Measurements from ENCODE around the gene PLPPR1.
"Not testable (repeated sequence)": the region's sequence is repeated elsewhere in the genome, so short reads cannot be mapped to it uniquely, and the experiment has no call there.

The PLPPR1 gene

DNA sequence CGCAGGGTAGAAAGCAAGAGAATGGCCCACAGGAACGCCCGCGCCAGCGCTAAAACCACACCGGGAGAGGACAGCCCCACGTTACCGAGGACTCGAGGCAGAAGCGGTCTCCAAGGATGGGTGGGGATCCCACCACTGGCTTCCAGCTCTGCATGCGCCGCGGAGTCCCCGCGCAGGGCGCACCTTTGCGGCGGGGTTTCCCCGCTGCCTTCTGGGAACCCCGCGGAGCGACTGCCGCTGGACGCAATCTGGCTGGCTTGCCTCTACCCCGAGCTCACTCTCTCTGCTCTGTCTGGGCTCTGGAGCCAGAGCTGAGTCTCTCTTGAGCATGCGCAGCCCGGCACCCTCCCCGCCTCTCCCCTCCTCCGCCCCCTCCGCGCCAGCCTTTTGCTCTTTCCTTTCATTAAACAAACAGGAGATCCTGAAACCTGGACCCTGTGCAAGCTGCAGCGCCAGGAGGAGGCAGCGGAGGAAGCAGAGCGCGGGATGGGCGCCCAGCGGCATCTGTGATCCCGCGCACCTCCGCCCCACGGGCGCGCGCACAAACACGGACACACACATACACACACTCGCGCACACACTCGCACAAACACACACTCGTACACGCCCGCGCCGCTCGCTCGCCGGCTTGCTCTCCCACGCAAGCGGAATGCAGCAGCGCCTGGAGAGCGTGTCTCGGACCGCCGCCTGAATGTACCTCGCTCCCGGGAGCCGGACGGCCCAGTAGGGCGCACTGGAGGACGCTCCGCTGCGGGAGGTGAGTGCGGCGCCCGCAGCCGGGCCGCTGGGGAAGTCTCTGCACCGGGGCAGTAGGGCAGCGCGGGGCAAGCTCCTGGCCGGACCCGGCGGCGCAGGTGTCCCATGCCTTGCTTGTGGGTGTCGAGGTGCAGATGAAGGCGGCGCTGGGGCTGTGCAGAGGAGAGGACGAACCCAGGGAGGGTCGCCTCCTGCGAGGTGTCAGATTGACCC is at the start of gene PLPPR1:
Gene PLPPR1, plus strand, starts transcription at position 382 of the 969 bp plus-strand sequence.
- no peak for DNase-seq

DNA sequence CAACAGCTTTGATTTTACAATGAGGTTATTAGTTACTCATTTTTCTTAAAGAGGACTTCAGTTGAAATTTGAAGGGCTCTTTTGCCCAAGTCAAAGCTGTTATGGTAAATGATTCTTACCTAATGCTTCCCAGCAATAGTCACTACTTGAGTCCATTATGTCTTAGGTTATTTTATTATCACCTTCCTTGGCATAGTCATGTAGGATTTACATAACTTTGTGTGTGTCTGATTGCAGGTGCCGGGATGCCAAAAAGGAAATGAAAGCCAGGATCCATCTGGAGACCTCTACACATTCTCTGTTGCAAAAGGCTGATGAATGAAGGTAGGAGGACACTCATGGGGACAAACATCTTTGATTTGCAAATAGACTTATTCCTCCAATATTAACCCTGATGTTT is 38.8 kb upstream of the PLPPR1 start:
- DNase-seq: no peak

DNA sequence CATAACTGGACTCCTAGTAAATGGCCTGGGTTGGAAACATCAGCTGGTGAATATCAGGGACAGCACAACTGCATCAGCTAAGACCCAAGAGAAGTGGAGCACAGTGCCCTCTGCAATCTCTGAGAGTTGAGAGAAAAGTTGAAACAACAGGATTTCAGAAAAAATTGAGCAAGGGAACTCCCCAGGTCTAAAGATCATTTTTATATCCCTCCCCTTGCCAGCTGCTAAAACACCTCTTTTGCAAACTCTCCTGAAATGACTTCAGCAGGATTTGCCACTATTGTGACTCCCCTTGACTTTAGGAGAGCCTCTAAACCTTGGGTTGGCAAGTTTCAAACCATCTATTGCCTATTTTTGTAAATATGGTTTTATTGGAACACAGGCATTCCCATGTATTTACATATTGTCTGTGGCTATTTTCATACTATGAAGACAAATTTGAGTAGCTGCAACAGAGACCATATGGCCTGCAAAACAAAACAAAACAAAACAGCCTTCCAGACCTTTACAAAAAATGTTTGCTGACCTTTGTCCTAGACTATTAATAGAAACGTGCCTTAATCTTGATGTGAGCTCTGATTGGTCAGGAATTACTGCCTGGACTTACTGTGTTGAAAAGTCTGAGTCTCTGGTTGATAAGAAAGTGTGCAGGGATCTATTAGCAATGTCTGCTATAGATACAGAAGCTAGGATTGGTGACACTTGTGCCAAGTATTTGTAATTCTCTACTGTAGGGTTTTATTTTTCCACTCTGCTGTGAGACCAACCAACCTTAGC is 37.7 kb upstream of the PLPPR1 start:
- no peak for DNase-seq

DNA sequence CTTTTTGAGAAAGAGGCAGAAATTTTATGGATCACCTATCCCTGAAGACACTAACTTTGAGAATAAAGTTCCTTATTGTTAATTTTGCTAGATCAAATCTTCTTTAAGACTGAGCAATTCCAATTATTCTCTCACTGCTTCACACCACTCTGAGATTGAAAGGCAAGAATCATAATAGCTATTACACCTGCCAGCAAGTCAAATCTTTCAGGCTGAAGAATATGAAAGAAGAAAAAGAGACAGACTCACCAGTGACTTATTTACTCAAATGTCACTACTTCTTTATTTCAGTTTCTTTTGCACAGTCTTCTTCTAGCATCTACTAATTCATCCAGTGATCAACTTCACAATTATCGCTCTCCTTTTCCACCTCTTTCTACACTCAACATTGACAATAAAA is 35.9 kb upstream of the PLPPR1 start:
- DNase-seq: no peak

DNA sequence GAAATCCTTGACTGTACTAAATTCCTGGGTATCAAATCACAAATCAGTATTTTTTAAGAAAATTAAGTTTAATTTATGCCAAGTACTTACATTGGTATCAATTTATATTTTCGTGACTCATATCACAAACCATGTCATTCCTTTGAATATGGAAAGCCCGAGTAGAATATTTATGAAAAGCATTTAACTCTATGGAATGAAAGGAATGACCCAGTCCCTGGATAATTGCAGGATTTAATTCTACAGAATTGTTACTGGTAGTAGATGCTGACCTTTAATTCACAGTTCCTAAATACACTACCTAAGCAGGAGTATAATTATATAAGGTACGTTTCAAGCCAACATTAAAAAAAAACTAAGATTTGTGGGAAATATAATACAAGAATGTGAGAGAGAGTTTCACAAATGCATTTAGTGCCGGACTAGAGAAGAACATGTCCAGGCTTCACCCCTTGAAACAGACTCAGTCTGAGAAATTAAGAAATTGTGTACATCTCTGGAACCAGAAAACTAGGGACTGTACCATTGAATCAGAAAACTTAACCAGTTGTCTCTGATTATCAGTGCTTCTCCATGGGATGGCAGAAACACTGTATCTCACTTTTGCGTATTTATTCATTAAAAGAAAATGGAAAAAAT is 28.5 kb upstream of the PLPPR1 start:
- no peak for DNase-seq

DNA sequence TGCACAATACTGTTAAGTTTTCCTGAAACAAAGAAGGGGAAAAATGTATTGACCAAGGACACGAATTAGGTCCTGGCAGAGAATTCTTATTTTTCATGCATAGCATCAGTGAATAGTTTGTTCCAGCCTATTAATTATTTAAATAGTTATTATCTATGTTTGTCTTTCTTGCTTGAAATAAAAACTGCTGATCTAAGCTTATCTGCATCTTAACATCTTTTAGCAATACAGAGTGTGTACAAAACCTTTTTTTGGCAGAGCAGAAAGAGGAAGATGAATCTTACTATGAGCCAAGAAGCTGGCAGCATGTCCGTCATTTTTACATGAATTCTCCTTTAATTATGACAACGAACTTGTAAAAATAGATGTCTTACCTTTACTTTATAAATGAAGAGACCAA is 23.3 kb upstream of the PLPPR1 start:
- no peak for DNase-seq

DNA sequence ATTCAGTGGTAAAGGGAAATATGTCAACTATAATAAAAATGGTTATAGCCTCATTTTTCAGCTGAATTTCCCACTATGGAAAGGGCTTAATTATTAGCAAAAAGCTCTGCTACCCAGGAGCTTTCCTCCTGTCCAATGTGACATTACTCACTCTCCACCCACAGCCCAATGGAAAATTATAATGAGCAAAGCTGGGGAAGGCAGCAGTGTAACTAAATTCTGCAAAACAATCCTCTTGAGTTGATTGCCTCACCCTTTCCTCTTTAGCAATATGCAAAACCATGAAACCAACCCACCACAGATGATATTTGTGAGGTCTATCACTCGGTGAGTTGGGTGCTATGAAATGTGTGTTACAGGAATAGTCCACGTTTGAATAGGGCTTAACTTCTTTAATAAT is 14.0 kb upstream of the PLPPR1 start:
- no peak for DNase-seq

DNA sequence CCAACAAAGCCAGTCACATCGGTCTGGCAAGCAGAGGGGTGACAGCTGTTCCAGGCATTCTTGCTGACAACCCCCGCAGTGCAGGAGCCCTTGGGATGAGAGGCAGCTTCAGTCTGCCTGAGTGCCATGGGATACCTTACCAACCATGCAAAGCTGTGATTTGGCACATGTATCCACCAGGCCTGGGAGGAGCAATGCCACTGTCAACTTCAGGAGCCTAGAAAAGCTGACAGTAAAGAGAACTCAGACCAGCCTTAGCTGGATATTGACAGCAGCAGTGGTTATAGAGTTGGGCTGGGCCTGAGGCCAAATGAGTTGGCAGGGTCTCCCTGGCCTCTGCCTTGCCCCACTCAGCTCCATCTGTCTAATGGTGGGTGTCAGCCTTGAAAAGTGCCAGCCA is 10.1 kb upstream of the PLPPR1 start:
- DNase-seq: no peak

DNA sequence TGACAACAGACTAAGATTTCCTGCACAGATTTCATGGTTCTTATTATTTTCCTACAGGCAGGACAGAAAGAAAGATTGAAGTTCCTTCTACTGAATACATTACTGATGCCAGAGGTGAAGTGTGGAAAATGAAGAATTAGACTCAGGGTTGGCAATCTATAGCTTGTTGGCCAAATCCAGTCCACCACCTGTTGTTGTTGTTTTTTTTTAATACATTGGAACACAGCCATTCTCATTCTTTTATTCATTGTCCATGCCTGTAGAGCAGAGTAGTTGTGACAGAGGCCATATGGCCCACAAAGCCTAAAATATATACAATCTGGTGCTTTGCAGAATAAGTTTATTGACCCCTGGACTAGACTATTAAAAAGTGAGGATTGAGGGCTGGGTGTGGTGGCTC is 5.8 kb upstream of the PLPPR1 start:
- DNase-seq: no peak

DNA sequence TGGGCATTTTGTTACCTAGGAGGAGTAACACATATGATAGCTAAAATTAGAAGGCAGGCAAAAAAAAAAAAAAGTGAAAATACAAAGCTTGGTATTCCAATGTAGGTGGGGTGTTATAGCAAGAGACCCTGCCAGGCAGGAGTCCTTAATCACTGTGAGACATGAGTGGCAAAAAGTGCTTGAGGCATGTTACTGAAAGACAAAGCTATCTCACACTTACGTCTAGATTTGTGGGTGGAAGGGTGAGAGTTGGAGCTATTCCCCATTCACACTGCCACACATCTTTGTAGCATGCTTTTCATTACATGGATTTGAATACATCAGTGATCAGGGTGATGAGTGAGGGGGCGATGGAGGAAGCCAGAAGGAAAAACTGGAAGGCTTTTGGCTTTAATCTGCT is 2.6 kb upstream of the PLPPR1 start:
- no peak for DNase-seq

DNA sequence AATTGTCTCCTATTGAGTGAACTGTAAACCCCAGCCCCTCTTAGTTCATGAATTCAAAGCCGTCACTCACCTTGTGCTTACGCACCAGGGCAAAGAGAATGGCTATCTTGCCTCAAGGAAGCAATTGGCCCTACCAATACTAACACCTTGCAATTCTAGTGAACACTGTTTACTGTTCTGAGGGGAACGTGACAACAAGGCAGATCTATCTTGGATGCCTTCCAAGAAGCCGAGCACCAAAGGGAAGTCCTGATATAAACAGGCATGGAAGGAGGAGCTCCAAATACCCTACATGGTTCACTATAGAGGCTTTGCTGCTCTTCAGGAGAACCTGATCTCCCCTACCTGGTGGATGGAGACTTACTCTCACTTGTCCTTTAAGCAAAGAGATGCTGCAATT is 1.7 kb upstream of the PLPPR1 start:
- DNase-seq: no peak

DNA sequence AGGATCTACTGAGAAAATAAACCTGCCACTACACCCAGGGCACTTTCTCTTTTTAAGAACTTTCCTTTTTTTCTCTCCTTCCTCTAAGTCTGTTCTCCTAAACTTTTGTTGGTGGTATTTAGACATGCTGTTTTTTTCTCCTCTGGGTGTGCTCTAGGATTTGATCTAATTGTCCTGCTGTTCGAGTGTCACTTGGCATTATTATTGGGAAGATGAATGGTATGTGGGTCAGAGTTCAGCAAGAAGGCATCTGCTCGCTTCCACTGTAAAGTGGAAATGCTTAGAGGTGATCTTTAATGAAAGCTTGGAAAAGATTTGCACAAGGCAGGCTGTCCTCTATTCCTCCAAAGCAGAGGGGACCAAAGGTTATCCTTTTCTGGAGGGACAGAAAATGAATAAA is 1.3 kb upstream of the PLPPR1 start:
- DNase-seq: no peak

DNA sequence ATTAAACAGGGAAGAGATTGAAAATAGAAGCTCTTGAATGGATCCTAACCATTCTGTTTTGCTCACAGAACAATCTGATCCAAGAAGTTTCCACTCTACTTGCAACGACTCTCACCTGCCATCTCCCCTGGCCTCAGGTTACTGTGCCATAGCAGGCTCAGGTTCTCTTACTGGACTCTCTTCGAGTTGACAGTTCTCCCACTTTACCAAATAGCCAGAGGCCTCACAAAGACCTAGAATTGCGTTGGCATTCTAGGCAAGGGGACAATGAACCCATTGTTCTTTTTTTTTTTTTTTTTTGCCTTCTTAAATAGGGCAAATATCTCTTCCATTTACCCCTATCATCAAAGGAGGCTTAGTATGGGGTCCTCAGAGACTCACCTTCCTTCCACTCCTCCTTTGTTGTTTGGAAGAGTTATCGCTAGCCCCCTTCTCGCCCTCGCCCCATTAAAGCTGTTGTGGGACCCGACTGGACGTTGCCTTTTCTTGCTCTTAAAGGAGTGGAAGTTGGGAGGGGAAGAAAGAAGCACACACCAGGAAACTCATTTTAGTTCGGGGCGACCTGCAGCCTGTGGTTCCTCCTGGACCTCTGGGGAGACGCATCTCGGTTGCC is 688 bp upstream of the PLPPR1 start:
- DNase-seq: no peak

DNA sequence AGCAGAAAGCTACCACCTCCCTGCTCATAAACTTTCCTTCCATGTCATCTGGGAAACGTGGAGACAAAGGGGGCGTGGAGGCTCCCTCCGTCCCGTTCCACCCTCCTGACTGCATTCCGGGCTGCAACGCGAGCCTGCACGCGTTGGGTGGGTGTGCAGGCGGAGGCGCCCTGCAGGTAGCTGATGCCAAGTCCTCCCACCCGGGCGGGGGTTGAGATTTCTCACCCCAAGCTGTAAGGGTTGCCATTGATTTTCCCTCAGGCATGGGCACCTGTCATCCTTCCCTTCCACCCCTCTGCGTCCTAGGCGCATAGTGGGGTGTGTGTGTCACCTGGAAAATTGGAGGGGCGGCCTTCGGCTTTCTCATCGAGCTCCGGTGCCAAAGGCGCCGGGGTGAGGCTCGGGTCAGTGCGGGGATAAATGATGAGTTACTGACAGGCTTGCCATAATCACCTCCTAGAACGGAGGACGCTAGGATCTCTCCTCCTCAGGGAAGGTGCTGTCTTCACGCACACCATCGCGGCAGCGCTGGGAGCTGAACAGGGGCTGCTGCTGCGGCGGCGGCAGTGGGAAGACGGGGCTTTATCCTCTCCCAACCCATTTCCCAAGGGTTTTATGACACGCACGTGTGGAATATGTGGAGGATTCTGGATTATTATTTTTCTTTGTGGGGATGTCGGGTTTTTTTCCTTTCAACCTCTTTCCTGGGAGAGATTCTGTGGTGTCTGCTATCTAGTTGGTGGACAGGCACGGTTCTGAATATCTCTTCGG is 973 bp downstream of the PLPPR1 start:
- no peak for DNase-seq

DNA sequence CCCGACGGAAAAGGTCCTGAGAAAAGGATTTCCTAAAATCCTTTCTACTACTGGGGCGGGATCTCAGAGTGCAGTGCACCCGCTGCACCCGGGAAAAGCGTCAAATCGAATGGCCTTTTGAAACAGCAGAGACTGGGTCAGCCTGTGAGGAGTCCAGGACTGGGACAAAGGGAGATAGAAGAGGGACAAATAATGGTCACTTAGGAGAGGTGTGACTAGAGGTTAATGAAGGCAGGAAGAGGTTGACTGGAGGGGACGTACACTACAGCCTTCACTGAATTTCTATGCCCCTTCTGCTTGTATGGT is 1.5 kb downstream of the PLPPR1 start:
- DNase-seq: no peak

DNA sequence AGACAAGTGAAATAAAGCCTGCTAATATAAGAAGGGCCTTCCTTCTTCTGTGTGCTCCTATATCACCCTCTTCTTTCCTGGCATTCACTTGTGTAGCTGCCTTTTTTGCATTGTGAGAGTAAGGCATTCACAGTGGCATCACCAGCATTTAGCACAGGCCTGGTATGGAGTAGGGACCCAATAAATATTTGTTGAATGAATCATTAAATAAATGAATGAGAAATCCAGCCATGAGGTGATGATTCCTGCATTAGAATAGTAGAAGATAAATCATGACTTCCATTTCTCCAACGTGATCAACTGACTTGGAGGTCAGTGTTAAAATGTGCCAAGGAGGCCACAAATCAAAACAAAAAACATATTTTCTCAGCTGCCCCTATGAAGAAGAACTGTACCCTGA is 3.9 kb downstream of the PLPPR1 start:
- no peak for DNase-seq

DNA sequence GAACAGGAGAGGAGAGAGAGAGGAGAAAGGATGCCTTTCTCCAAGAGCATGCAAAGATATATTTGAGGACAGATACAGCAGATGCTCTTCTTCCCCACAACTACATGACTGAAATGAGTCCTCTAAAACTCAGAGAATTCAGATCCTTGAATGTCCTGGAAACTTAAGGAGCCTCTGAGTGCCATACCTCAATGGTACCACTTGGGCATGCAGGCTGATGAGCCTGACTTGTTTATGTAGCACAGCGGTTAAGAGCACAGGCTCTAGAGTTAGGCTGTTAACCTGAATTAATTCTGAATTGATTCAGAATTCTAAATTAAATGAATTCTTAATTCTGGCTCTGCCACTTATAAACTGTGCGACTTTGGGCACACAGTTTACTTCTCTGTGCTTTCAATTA is 5.7 kb downstream of the PLPPR1 start:
- no peak for DNase-seq

DNA sequence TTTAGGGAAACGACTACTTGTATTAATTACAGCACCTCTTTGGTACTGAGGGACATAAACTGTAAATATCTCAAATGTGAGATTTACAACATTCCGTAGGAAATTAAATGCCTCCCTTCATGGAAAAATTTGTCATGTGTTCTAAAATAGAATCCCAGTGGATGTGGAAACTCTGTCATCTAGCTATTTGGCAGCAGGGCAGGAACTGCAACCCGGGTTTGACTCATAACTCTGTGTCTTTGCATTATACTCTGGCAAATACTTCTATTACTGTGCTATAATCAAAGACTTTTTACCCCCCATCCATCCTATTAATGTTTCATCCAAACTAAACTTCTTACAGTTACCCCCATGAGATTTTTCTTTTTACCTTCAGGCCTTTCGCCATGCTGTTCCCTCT is 6.6 kb downstream of the PLPPR1 start:
- DNase-seq: no peak

DNA sequence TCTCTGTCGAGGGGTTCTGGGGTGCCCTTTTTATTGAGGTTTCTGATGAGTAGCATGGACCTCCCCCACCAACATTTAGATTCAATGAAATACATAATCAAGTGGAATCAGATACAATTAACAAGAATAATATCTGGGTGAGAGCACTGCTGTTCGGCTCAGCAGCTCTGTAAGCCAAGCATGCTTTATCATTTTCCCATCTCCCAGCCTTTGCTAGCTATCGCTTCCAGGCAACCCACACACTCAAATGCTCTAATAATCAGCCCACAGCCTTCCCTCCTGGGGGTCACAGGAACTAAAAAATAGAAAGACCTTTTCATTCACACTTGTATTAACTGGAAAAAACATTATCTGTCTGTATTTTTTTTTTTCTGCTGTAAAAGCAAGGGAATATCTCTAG is 8.9 kb downstream of the PLPPR1 start:
- DNase-seq: no peak

DNA sequence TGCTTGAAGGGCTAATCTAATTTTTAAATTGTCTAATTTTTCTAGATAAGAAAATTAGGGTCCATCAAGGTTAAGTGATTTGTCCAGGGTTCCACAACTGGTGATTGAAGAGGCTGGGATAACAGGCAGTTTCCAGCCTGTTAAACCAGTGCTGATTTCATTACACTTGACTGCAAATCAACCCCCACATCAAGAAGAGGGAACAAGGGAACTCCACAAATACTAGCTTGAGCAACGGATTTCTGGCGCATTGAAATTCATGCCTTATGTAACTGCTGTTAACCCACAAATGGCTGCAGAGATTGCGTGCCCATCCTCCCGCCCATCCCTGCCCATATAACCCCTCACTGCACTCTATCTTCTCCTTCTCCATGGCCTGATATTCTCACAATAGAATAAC is 10.0 kb downstream of the PLPPR1 start:
- DNase-seq: no peak

DNA sequence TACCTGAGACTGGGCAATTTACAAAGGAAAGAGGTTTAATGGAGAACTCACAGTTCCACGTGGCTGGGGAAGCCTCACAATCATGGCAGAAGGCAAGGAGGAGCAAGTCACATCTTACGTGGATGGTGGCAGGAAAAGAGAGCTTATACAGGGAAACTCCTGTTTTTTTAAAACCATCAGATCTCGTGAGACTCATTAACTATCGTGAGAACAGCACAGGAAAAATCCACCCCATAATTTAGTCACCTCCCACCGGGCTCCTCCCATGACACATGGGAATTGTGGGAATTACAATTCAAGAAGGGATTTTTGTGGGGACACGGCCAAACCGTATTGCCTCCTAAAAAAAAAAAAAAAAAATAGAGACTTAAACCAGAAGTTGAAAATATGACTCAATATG is 11.1 kb downstream of the PLPPR1 start:
- not testable (repeated sequence) for DNase-seq

DNA sequence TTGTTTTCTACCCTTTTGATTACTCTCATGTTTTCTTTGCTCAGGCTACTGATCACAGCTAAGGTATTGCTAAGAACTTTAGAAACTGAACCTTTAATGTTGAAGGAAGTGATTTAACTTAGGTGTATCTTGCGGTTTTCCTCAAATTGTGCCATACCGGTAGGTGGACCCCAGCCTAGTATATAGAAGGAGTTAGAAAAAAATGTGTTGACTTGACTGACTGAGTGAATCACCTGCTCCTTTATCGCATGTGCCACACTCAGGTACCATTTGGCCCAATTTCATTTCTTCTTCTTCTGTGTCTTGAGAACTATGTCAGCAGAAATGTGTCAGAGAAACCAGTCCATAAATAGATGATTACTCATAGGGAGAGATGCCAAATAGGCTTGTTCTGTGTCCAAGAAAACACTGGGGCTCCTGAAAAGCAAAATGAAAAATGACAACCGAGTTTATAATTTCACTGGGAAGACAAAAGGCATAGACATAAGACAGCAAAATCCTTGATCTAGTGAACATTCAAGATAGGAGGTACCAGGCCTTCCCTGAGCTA is 19.4 kb downstream of the PLPPR1 start:
- no peak for DNase-seq
